Measurements from ENCODE around the gene ACTG1. TPM values are rescaled to one million over a fixed set of nuclear protein-coding genes. Genes with fewer than 3 reads are reported as not detected.

ACTG1 gene
- total and polyA plus RNA-seq, 9 of the 15 experiments (the other 6 are each of a cell fraction or from before 2014, with no cell fraction given), result 224 to 1,775 (median 568) TPM

GRCh38 chr17:81510785-81511553 is 1.6 kb downstream of the ACTG1 start (continued):
- TF ChIP-seq ZNF280A (IDR thresholded peaks at IDR 0.05; ENCODE audit: low read depth, partially characterized antibody), result no peak
- TF ChIP-seq ZNF12 (CRISPR knock-in tag; IDR thresholded peaks at IDR 0.05), result peak; percentile 58; the same call in 1 of the 2 replicates
- 0 out of 2 replicates have a peak, but pooled peaks have one; percentile 11 for TF ChIP-seq CEBPG (CRISPR knock-in tag; IDR thresholded peaks at IDR 0.05)
- TF ChIP-seq CEBPG (tag; conservative IDR thresholded peaks at IDR 0.05 in 1 of 2, IDR thresholded peaks at IDR 0.05 in 1 of 2), result no peak
- TF ChIP-seq U2AF2 (optimal IDR thresholded peaks at IDR 0.05; ENCODE audit: low read depth, low read length), result no peak
- peak; percentile 52 for TF ChIP-seq CHD1 (IDR thresholded peaks at IDR 0.05; ENCODE audit: low read length)
- TF ChIP-seq USF1 (CRISPR knock-in tag; IDR thresholded peaks at IDR 0.05), result no peak
- no peak for TF ChIP-seq ZNF586 (CRISPR knock-in tag; conservative IDR thresholded peaks at IDR 0.05)
- peak; percentile 58; the same call in 1 of the 2 replicates for TF ChIP-seq E2F4 (CRISPR knock-in tag; IDR thresholded peaks at IDR 0.05; ENCODE audit: low read depth)
- no peak for TF ChIP-seq ZBTB12 (CRISPR knock-in tag; IDR thresholded peaks at IDR 0.05)
- TF ChIP-seq BRCA1 (IDR thresholded peaks at IDR 0.05), result no peak
- no peak for TF ChIP-seq BRCA1 (CRISPR knock-in tag; IDR thresholded peaks at IDR 0.05)
- no peak for TF ChIP-seq ELK3 (CRISPR knock-in tag; IDR thresholded peaks at IDR 0.05)
- 0 out of 2 replicates have a peak, but pooled peaks have one; percentile 20 for TF ChIP-seq ZC3H4 (CRISPR knock-in tag; IDR thresholded peaks at IDR 0.05; ENCODE audit: borderline replicate concordance)
- no peak for TF ChIP-seq NR2C1 (IDR thresholded peaks at IDR 0.05)
- no peak for TF ChIP-seq NR2C1 (tag; IDR thresholded peaks at IDR 0.05)
- no peak for TF ChIP-seq NCOA4 (IDR thresholded peaks at IDR 0.05; ENCODE audit: partially characterized antibody)
- no peak for TF ChIP-seq HDAC8 (tag; IDR thresholded peaks at IDR 0.05)
- TF ChIP-seq ZNF253 (CRISPR knock-in tag; conservative IDR thresholded peaks at IDR 0.05), result no peak
- TF ChIP-seq HCFC1 (IDR thresholded peaks at IDR 0.05; ENCODE audit: low read depth, low read length), result no peak
- peak; percentile 84 for TF ChIP-seq POLR2G (IDR thresholded peaks at IDR 0.05; ENCODE audit: low read depth, low read length)
- no peak for TF ChIP-seq GTF2B (IDR thresholded peaks at IDR 0.05; ENCODE audit: extremely low read depth, insufficient read length)
- TF ChIP-seq SMARCA5 (IDR thresholded peaks at IDR 0.05), result no peak

All from K562 (cell line).